Measurements from ENCODE around the gene C11orf68. TPM values are rescaled to one million over a fixed set of nuclear protein-coding genes. Genes with fewer than 3 reads are reported as not detected.
"Not testable (repeated sequence)": the region's sequence is repeated elsewhere in the genome, so short reads cannot be mapped to it uniquely, and the experiment has no call there.

The C11orf68 gene
- total RNA-seq, 1 donor from 2014 or later: 24.7 TPM

GRCh38 chr11:65958291-65958690 lies 39.4 kb upstream of the C11orf68 start:
- Mint-ChIP-seq H3K9me3 (ENCODE audit: unreplicated experiment) (peaks cover 5% of the 10 kb centered on the region), H3K4me3 (ENCODE audit: unreplicated experiment) (no peak overlapping the region), H3K36me3 (ENCODE audit: unreplicated experiment) (no peaks in the 10 kb centered on the region)

GRCh38 chr11:65954771-65955170 lies 35.9 kb upstream of the C11orf68 start:
- Mint-ChIP-seq H3K27ac (ENCODE audit: unreplicated experiment) (peak overlapping the region; percentile 12), H3K36me3 (ENCODE audit: unreplicated experiment) (no peaks in the 10 kb centered on the region), H3K4me1 (ENCODE audit: low read depth, unreplicated experiment) (no peaks in the 10 kb centered on the region), H3K27me3 (ENCODE audit: unreplicated experiment) (peaks cover 5% of the 10 kb centered on the region), H3K9me3 (ENCODE audit: unreplicated experiment) (no peaks in the 10 kb centered on the region), H3K4me3 (ENCODE audit: unreplicated experiment) (no peak overlapping the region)
- no peak for DNase-seq
- no peak for TF ChIP-seq CTCF (IDR thresholded peaks at IDR 0.05; ENCODE audit: partially characterized antibody, unreplicated experiment)

More at GRCh38 chr11:65958291-65958690, 39.4 kb upstream of the C11orf68 start:
- peaks cover 7% of the 10 kb centered on the region for H3K27me3 Mint-ChIP-seq (ENCODE audit: unreplicated experiment)
- H3K4me1 Mint-ChIP-seq (ENCODE audit: low read depth, unreplicated experiment): peaks cover 11% of the 10 kb centered on the region
- TF ChIP-seq CTCF (IDR thresholded peaks at IDR 0.05; ENCODE audit: partially characterized antibody, unreplicated experiment): no peak
- no peak for DNase-seq
- H3K27ac Mint-ChIP-seq (ENCODE audit: unreplicated experiment): no peak overlapping the region

GRCh38 chr11:65953471-65953870 lies 34.6 kb upstream of the C11orf68 start:
- Mint-ChIP-seq H3K27ac (ENCODE audit: unreplicated experiment) (no peak overlapping the region), H3K27me3 (ENCODE audit: unreplicated experiment) (peaks cover 5% of the 10 kb centered on the region), H3K9me3 (ENCODE audit: unreplicated experiment) (no peaks in the 10 kb centered on the region), H3K4me1 (ENCODE audit: low read depth, unreplicated experiment) (no peaks in the 10 kb centered on the region), H3K36me3 (ENCODE audit: unreplicated experiment) (no peaks in the 10 kb centered on the region), H3K4me3 (ENCODE audit: unreplicated experiment) (no peak overlapping the region)
- no peak for DNase-seq
- no peak for TF ChIP-seq CTCF (IDR thresholded peaks at IDR 0.05; ENCODE audit: partially characterized antibody, unreplicated experiment)

- Mint-ChIP-seq H3K27me3 (ENCODE audit: unreplicated experiment) (peaks cover 6% of the 10 kb centered on the region), H3K36me3 (ENCODE audit: unreplicated experiment) (no peaks in the 10 kb centered on the region), H3K4me1 (ENCODE audit: low read depth, unreplicated experiment) (no peaks in the 10 kb centered on the region), H3K27ac (ENCODE audit: unreplicated experiment) (no peak overlapping the region), H3K9me3 (ENCODE audit: unreplicated experiment) (peaks cover 2% of the 10 kb centered on the region), H3K4me3 (ENCODE audit: unreplicated experiment) (no peak overlapping the region)
- DNase-seq: no peak
- no peak for TF ChIP-seq CTCF (IDR thresholded peaks at IDR 0.05; ENCODE audit: partially characterized antibody, unreplicated experiment)
Measured at GRCh38 chr11:65952052-65952521, 33.2 kb upstream of the C11orf68 start.

GRCh38 chr11:65951641-65952040 lies 32.8 kb upstream of the C11orf68 start:
- H3K9me3 Mint-ChIP-seq (ENCODE audit: unreplicated experiment): not testable (repeated sequence)

GRCh38 chr11:65950711-65951110 lies 31.8 kb upstream of the C11orf68 start:
- H3K36me3 Mint-ChIP-seq (ENCODE audit: unreplicated experiment); H3K4me1 Mint-ChIP-seq (ENCODE audit: low read depth, unreplicated experiment); H3K27me3 Mint-ChIP-seq (ENCODE audit: unreplicated experiment); H3K27ac Mint-ChIP-seq (ENCODE audit: unreplicated experiment); H3K9me3 Mint-ChIP-seq (ENCODE audit: unreplicated experiment); H3K4me3 Mint-ChIP-seq (ENCODE audit: unreplicated experiment); DNase-seq: not testable (repeated sequence)

More at GRCh38 chr11:65951641-65952040, 32.8 kb upstream of the C11orf68 start:
- not testable (repeated sequence) for DNase-seq; H3K27me3 Mint-ChIP-seq (ENCODE audit: unreplicated experiment); H3K36me3 Mint-ChIP-seq (ENCODE audit: unreplicated experiment); H3K4me3 Mint-ChIP-seq (ENCODE audit: unreplicated experiment); H3K27ac Mint-ChIP-seq (ENCODE audit: unreplicated experiment); H3K4me1 Mint-ChIP-seq (ENCODE audit: low read depth, unreplicated experiment)
